ENCODE data around the gene RNF34. TPM values are rescaled to one million over a fixed set of nuclear protein-coding genes. Genes with fewer than 3 reads are reported as not detected.
A peak's percentile ranks its signal among the peaks of the same experiment; 100 is the strongest.

RNF34 gene, protein sequence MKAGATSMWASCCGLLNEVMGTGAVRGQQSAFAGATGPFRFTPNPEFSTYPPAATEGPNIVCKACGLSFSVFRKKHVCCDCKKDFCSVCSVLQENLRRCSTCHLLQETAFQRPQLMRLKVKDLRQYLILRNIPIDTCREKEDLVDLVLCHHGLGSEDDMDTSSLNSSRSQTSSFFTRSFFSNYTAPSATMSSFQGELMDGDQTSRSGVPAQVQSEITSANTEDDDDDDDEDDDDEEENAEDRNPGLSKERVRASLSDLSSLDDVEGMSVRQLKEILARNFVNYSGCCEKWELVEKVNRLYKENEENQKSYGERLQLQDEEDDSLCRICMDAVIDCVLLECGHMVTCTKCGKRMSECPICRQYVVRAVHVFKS
- polyA plus RNA-seq: 10 to 100 TPM; 31.8 to 73.9 (median 57.9) TPM

DNA sequence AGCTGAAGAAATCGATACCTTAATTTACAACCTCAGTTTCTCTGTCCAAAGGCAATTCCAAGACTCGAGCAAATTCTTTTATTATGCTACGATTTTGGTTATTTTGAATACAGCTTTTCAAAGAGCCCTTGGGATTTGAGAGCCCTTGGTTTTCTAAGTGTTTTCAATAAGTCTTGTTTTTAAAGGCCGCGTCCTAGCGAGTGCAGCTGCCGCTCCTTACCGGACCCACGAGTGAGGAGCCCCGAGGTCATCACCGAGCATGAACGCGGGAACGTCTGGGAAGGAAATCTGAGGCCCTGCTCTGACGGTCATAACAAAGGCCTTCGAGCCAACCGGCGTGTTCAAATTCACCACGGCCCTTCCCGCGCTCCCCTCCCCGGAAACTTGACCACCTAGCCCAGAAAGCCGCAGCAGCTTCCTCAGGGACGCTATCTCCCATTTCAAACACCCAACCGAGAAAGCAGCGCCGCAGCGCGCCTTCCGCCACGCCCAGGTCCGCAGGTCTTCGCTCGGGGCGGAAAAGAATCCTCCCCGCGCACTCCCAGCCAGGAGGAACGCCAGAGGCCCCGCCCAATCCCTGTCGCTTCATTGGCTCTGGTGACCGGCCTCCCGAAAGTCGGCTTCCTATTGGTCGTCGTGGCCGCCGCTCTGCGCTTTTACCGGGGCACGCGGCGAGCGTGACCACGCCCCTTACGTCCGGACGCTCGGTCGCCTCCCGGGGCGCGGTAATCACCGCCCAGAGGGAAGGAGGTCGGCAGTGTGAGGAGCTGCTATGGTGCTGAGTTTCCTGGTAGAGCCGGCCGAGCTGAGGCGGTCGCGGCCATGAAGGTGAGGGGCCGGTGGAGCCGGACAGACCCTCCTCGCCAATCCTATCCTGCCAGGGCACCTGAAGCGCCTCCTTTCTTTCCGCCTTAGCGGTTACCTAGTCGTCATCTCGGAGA, at the start of gene RNF34:
TSS of gene RNF34 (plus strand) at position 728 of the 941 bp plus-strand sequence. CDS start at position 823, 95 bp downstream.
- H3K36me3 Mint-ChIP-seq: peaks cover 0 to 5% (median 0%) of the 10 kb centered on the region in 3 donors
- H3K4me3 Mint-ChIP-seq: peak within 1 kb of the TSS; percentile 89 to 99 (median 96)
- peaks cover 0 to 5% (median 4%) of the 10 kb centered on the region in 3 donors for H3K27me3 Mint-ChIP-seq (ENCODE audit: low read depth in 3 of 3)
- H3K9me3 Mint-ChIP-seq: no peaks in the 10 kb centered on the region
- peak within 1 kb of the TSS; percentile 80 to 96 (median 95) for H3K27ac Mint-ChIP-seq
- H3K4me1 Mint-ChIP-seq: peaks cover 34 to 52% of the 10 kb centered on the region in 2 donors
- DNase-seq: peak; percentile 96 to 97 (median 97)

DNA sequence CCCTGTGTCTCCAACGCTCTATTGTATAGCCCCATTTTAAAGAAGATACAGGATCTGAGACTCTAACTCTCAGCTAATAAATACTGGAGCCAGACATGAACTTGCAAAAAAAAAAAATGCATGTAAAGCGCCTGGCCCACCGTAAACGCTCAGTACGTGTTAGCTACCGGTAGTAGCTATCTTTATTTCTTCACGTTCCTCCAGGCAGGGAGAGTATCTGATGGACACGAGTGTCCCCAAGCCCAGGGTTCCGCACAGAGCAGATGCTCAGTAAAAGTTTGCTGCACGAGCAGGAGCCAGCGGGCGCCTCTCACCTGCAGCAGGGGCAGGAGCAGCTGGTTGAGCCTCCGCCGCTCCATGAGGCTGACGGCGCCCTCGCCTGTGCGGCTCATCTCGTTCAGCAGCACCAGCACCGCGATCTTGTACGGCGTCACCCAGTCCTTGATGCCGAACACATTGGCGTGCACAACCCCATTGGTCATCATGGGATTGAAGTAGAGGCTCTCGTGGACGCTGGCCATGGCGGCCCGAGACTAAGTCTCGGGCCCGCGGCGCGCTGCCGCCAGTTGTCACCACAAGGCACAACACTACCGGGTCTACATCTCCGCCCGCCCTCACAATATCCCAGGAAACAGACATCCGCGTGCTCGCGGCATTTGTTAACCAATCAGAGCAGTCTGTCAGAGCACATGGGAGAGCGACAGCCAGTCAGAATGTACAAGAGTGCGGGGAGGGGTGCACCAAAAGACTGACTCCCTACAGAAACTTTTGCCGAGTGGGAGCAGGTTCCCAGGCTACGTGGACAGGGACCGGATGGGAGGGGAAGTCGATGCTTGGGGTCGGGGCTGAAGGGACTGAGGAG, 47.9 kb upstream of the RNF34 start, which contains the start of gene ANAPC5:
TSS of gene ANAPC5 (minus strand) at position 592 of the 862 bp plus-strand sequence. CDS start at position 521, 71 bp downstream.
- Mint-ChIP-seq H3K27me3 (ENCODE audit: low read depth in 3 of 3) (peaks cover 4 to 12% (median 6%) of the 10 kb centered on the region in 3 donors), H3K4me1 (peaks cover 38 to 54% of the 10 kb centered on the region in 2 donors), H3K9me3 (no peaks in the 10 kb centered on the region), H3K4me3 (peak within 1 kb of the TSS; percentile 88 to 96 (median 93)), H3K27ac (peak within 1 kb of the TSS; percentile 90 to 99 (median 97)), H3K36me3 (peaks cover 0 to 2% (median 0%) of the 10 kb centered on the region in 3 donors)
- DNase-seq: peak; percentile 89 to 93 (median 93)

DNA sequence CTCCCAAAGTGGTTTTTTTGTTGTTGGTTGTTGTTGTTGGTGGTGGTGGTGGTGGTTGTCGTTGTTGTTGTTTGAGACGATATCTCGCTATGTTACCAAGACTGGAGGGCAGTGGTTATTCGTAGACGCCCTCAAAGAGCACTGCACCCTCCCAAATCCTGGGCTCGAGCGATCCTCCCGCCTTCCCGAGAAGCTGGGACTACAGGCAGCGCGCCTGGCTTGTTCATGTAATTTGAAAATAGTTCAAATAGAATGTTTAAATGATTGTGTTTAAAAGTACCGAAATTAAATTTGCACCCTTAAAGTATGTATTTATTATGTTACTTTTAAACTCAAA, 47.3 kb upstream of the RNF34 start:
- H3K27ac Mint-ChIP-seq: peak overlapping the region; percentile 90 to 99 (median 97)
- H3K4me3 Mint-ChIP-seq: peak overlapping the region; percentile 88 to 96 (median 93)
- no peak for DNase-seq
- no peaks in the 10 kb centered on the region for H3K9me3 Mint-ChIP-seq
- H3K36me3 Mint-ChIP-seq: no peaks in the 10 kb centered on the region
- peaks cover 37 to 48% of the 10 kb centered on the region in 2 donors for H3K4me1 Mint-ChIP-seq
- H3K27me3 Mint-ChIP-seq (ENCODE audit: low read depth in 3 of 3): peaks cover 6 to 16% (median 6%) of the 10 kb centered on the region in 3 donors

DNA sequence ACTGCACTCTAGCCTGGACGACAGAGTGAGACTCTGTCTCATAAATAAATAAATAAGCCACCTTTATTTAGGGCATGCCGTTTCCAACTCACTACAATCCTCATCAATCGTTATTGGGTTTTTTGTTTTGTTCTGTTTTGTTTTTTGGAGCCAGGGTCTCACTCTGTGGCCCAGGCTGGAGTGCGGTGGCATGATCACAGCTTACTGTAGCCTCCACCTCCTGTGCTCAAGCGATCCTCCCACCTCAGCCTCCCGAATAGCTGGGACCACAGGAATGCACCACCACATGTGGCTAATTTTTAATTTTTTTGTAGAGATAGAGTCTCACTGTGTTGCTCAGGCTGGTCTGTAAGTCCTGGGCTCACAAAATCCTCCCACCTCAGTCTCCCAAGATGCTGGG, 44.1 kb upstream of the RNF34 start:
- H3K4me3 Mint-ChIP-seq: no peak overlapping the region
- no peaks in the 10 kb centered on the region for H3K36me3 Mint-ChIP-seq
- peaks cover 20 to 22% of the 10 kb centered on the region in 2 donors for H3K4me1 Mint-ChIP-seq
- peaks cover 6 to 19% (median 6%) of the 10 kb centered on the region in 3 donors for H3K27me3 Mint-ChIP-seq (ENCODE audit: low read depth in 3 of 3)
- DNase-seq: no peak
- no peaks in the 10 kb centered on the region for H3K9me3 Mint-ChIP-seq
- H3K27ac Mint-ChIP-seq: no peak overlapping the region

DNA sequence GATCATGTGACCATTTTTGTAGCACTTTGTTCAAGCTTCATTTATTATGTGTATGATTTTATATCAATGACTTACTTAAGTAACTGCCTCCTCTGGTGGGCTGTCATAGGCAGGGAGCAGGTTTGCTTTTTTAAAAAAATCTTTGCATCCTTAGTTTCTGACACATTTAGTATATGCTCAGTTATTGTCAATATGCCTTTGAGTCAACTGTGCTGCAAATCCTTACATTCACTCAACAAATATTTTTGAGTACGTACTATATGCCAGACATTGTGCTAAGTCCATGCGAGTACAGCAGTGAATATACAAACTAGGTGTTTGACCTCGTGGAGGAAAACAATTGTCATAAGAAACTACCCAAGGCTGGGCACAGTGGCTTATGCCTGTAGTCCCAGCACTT, 43.3 kb upstream of the RNF34 start:
- H3K4me3 Mint-ChIP-seq: no peak overlapping the region
- peak overlapping the region in 1 of 6 donors; percentile 4 for H3K27ac Mint-ChIP-seq
- no peak for DNase-seq

DNA sequence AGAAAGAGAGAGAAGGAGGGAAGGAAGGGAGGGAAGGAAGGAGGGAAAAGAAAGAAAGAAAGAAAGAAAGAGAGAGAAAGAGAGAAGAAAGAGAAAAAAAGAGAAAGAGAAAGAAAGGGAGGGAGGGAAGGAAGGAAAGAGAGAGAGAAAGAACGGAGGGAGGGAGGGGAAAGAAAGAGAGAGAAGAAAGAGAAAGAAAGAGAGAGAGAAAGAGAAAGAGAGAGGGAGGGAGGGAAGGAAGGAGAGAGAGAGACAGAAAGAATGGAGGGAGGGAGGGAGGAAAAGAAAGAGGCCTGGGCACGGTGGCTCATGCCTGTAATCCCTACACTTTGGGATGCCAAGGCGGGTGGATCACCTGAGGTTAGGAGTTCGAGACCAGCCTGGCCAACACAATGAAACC, 42.6 kb upstream of the RNF34 start:
- Mint-ChIP-seq H3K36me3 (no peaks in the 10 kb centered on the region), H3K4me1 (peaks cover 8 to 11% of the 10 kb centered on the region in 2 donors), H3K9me3 (no peaks in the 10 kb centered on the region), H3K27me3 (ENCODE audit: low read depth in 3 of 3) (peaks cover 4 to 11% (median 5%) of the 10 kb centered on the region in 3 donors), H3K4me3 (no peak overlapping the region), H3K27ac (no peak overlapping the region)
- DNase-seq: no peak

More for the DNA sequence above, 43.3 kb upstream of the RNF34 start:
- Mint-ChIP-seq H3K4me1 (peaks cover 15 to 17% of the 10 kb centered on the region in 2 donors), H3K27me3 (ENCODE audit: low read depth in 3 of 3) (peaks cover 6 to 18% (median 6%) of the 10 kb centered on the region in 3 donors), H3K9me3 (no peaks in the 10 kb centered on the region), H3K36me3 (no peaks in the 10 kb centered on the region)

DNA sequence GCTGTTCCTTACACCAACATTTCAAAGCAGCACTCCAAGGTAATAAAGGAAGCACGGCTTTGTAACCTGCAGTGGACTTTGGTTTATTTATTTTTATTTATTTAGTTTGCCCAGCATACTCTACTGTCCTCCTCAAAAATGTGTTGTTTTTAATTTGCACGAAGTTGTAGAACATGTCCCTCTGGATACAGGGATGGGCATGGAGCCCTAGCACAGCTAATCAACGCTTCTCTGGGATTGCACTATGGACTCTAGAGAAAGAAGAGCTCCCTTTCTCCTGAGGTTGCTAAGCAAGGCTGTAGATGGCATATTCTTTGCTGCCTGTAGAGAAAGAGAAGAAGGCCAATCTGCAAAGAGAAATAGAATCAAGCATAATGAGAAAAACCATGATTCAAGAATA, 41.8 kb upstream of the RNF34 start:
- peaks cover 2 to 7% (median 3%) of the 10 kb centered on the region in 3 donors for H3K27me3 Mint-ChIP-seq (ENCODE audit: low read depth in 3 of 3)
- DNase-seq: no peak
- no peak overlapping the region for H3K27ac Mint-ChIP-seq
- no peaks in the 10 kb centered on the region for H3K9me3 Mint-ChIP-seq
- no peaks in the 10 kb centered on the region for H3K36me3 Mint-ChIP-seq
- H3K4me1 Mint-ChIP-seq: peaks cover 2 to 3% of the 10 kb centered on the region in 2 donors
- H3K4me3 Mint-ChIP-seq: no peak overlapping the region

DNA sequence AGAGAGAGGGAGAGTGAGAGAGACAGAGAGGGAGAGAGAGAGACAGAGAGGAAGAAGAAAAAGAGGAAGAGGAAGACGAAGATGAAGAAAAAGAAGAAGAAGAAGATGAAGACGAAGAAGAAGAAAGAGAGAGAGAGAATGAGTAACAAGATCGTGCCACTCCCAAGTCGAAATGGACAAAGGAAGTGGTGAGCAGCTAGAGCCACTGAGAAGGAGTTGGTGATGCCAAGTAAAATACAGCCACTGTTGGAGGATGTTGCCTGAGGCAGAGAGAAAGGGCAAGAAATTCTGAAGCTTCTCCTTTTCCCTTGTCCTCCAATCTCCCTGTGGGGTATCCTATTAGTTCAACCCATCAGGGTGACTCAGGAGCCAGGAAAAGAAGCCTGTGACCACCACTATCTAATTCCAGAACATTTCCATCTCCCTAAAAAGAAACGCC, 35.2 kb upstream of the RNF34 start:
- H3K27me3 Mint-ChIP-seq (ENCODE audit: low read depth in 3 of 3): peaks cover 2 to 11% (median 5%) of the 10 kb centered on the region in 3 donors
- H3K9me3 Mint-ChIP-seq: peaks cover 0 to 1% (median 0%) of the 10 kb centered on the region in 6 donors
- no peaks in the 10 kb centered on the region for H3K4me1 Mint-ChIP-seq
- no peak for DNase-seq
- H3K36me3 Mint-ChIP-seq: peaks cover 0 to 5% (median 0%) of the 10 kb centered on the region in 3 donors
- H3K4me3 Mint-ChIP-seq: no peak overlapping the region
- H3K27ac Mint-ChIP-seq: peak overlapping the region in 1 of 6 donors; percentile 10

DNA sequence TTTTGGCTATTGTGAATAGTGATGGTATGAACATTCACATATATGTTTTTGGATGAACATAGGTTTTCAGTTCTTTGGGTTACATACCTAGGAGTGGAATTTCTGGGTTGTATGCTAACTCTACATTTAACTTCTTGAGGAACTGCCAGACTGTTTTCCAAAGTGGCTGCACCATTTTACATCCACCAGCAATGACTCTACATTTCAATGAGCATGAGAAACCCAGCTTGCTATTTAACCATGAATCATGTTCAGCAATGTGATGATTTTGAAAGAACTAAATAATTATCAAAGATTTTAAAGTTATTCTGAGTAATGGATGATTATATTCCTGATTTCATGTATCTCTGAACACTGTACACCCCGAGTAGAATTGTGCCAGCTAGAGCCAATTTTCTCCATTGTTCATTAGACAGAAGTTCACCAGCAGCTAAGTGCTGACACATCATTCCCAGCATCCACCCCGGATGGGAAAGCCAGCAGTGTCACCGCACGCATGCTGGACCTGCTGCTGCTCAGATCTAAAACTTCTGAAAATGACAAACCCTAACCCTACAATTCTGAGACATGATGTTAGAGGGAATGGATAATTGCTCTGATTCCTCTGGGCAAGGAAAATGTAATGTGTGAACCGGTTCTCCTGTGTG, 34.4 kb upstream of the RNF34 start:
- H3K36me3 Mint-ChIP-seq: peaks cover 0 to 5% (median 0%) of the 10 kb centered on the region in 3 donors
- peaks cover 0 to 1% (median 0%) of the 10 kb centered on the region in 6 donors for H3K9me3 Mint-ChIP-seq
- H3K4me1 Mint-ChIP-seq: no peaks in the 10 kb centered on the region
- no peak for DNase-seq
- no peak overlapping the region for H3K27ac Mint-ChIP-seq
- peaks cover 2 to 11% (median 5%) of the 10 kb centered on the region in 3 donors for H3K27me3 Mint-ChIP-seq (ENCODE audit: low read depth in 3 of 3)
- H3K4me3 Mint-ChIP-seq: no peak overlapping the region

DNA sequence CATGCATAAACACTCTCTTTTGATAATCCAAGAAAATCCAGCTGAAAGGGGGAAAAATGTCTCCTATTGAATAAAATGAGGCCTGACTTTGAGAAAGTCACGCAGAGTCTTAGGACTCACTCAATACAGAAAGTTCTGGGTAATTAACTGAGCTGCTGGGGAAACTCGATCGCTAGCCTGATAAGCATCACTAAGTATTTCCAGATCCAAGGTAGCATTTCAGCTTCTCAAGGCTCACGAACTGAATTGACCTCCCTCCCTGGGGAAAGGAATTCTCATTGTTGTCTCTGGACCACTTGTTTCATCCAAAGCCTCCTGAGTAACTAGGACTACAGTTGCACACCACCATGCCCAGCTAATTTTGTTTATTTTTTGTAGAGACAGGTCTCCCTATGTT, 33.9 kb upstream of the RNF34 start:
- H3K4me1 Mint-ChIP-seq: no peaks in the 10 kb centered on the region
- H3K27me3 Mint-ChIP-seq (ENCODE audit: low read depth in 3 of 3): peaks cover 2 to 11% (median 6%) of the 10 kb centered on the region in 3 donors
- H3K4me3 Mint-ChIP-seq: no peak overlapping the region
- no peak for DNase-seq
- H3K36me3 Mint-ChIP-seq: peaks cover 0 to 5% (median 0%) of the 10 kb centered on the region in 3 donors
- H3K9me3 Mint-ChIP-seq: peaks cover 0 to 1% (median 0%) of the 10 kb centered on the region in 6 donors
- no peak overlapping the region for H3K27ac Mint-ChIP-seq

DNA sequence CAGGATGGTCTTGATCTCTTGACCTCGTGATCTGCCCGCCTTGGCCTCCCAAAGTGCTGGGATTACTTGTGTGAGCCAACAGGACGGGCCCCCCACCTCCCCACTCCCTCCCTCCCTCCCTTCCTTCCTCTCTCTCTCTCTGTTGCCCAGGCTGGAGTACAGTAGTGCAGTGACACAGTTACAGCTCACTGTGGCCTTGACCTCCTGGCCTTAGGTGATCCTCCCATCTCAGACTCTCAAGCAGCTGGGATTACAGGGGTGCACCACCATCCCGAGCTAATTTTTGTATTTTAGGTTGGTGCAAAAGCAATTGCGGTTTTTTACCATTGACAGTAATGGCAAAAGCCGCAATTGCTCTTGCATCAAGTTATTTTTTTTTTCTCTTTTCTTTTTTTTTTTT, 28.5 kb upstream of the RNF34 start:
- H3K4me1 Mint-ChIP-seq: peaks cover 0 to 8% of the 10 kb centered on the region in 2 donors
- no peaks in the 10 kb centered on the region for H3K9me3 Mint-ChIP-seq
- H3K4me3 Mint-ChIP-seq: no peak overlapping the region
- H3K27me3 Mint-ChIP-seq (ENCODE audit: low read depth in 3 of 3): peaks cover 0 to 7% (median 6%) of the 10 kb centered on the region in 3 donors
- H3K36me3 Mint-ChIP-seq: peaks cover 0 to 5% (median 0%) of the 10 kb centered on the region in 3 donors
- no peak overlapping the region for H3K27ac Mint-ChIP-seq
- DNase-seq: no peak

DNA sequence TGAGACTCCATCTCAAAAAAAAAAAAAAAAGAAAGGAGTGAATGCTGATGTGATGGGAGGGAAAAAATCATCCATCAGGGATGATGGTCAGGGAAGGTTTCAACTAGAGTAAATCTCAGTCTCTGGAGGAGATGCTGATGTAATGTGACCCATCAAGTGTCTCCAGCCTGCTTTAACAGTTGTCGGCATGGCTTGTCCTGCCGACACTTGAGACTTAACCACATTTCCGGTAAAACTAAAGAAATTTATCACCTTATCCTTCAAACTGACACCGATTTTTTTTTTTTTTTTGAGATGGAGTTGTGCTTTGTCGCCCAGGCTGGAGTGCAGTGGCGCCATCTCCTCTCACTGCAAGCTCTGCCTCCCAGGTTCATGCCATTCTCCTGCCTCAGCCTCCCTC, 26.2 kb upstream of the RNF34 start:
- Mint-ChIP-seq H3K9me3 (no peaks in the 10 kb centered on the region), H3K4me1 (peaks cover 0 to 8% of the 10 kb centered on the region in 2 donors), H3K27me3 (ENCODE audit: low read depth in 3 of 3) (peaks cover 0 to 5% (median 4%) of the 10 kb centered on the region in 3 donors), H3K4me3 (peak overlapping the region in 4 of 5 donors; percentile 12 to 38 (median 21)), H3K36me3 (peaks cover 0 to under 1% (median 0%) of the 10 kb centered on the region in 3 donors), H3K27ac (no peak overlapping the region)
- peak; percentile 20 to 41 (median 37) for DNase-seq
